B cell (primary cell): Measurements from ENCODE around the gene AGXT. TPM values are rescaled to one million over a fixed set of nuclear protein-coding genes. Genes with fewer than 3 reads are reported as not detected.

Source experiments
- ATAC-seq: fragments of 200-7000 bp; cut with Tn5 transposase; one replicate; pipeline ENCODE4 v1.10.0; 2021; ENCODE audit warnings: low read depth, mild to moderate bottlenecking, moderate number of reproducible peaks, moderate library complexity
- CTCF ChIA-PET: fragments of 350-600 bp; sonication (Branson Sonifier 250); formaldehyde crosslinking; loops from one replicate; lab custom pipeline; 2021; ENCODE audit warnings: antibody characterized with exemption, inconsistent platforms; lab: Charles Lee
- POLR2A ChIA-PET: fragments of 350-600 bp; sonication (Branson Sonifier 250); formaldehyde crosslinking; loops from one replicate; lab custom pipeline; 2021; ENCODE audit warnings: antibody characterized with exemption; lab: Charles Lee
- DNase-seq: peaks from one replicate; pipeline ENCODE4 v3.0.0; 2013
- H2AFZ ChIP-seq: 2 replicates; pipeline ENCODE4 v1.6.1; 2012; ENCODE audit warnings: mild to moderate bottlenecking, low read depth, low read length; ENCODE audit not compliant: insufficient read depth, poor library complexity, severe bottlenecking
- H3K27ac ChIP-seq, 2 donors: 1 replicate in 1 of 2; 2 replicates in 1 of 2; pipeline ENCODE4 v1.5.1; 2012 to 2013; ENCODE audit warnings: low read length in 2 of 2, mild to moderate bottlenecking in 2 of 2, moderate library complexity in 1 of 2
- H3K27me3 ChIP-seq, 4 experiments: fragments of 200-600 bp in 1 of 4; sonication (generic) in 1 of 4; replicated peaks in 1 of 4; 1 replicate in 2 of 4; 2 replicates in 2 of 4; pipeline versions ENCODE4 v1.6.1 to v1.7.0; 2013 to 2016; ENCODE audit warnings: low read length in 3 of 4, mild to moderate bottlenecking in 2 of 4, mixed read lengths in 1 of 4, moderate library complexity in 1 of 4; ENCODE audit not compliant: insufficient read depth in 4 of 4, control insufficient read depth in 3 of 4; ENCODE audit errors: control extremely low read depth in 1 of 4
- H3K36me3 ChIP-seq, 2 experiments: replicated peaks in 1 of 2; 1 replicate in 1 of 2; 2 replicates in 1 of 2; pipeline versions ENCODE4 v1.6.1 to v1.7.1; 2013; ENCODE audit warnings: low read length in 1 of 2; ENCODE audit not compliant: insufficient read depth in 2 of 2, control insufficient read depth in 1 of 2; ENCODE audit errors: control extremely low read depth in 1 of 2, extremely low read depth in 1 of 2
- H3K4me1 ChIP-seq, 2 donors: fragments of 200-600 bp in 1 of 2; sonication (generic) in 1 of 2; 1 replicate in 1 of 2; 2 replicates in 1 of 2; pipeline versions ENCODE4 v1.5.1 to v1.6.1; 2013 to 2017; ENCODE audit warnings: low read length in 2 of 2; ENCODE audit not compliant: control insufficient read depth in 2 of 2, insufficient read depth in 2 of 2
- H3K4me2 ChIP-seq: replicated peaks from 2 replicates; pipeline ENCODE3; 2012; ENCODE audit warnings: mild to moderate bottlenecking, low read depth, low read length; ENCODE audit not compliant: poor library complexity, severe bottlenecking
- H3K4me3 ChIP-seq, 5 experiments: fragments of 200-600 bp in 1 of 5; sonication (generic) in 1 of 5; 1 replicate in 3 of 5; 2 replicates in 2 of 5; pipeline versions ENCODE4 v1.5.1 to v1.7.0; 2011 to 2016; ENCODE audit warnings: low read length in 4 of 5, mild to moderate bottlenecking in 4 of 5, low read depth in 2 of 5, control low read depth in 1 of 5, moderate library complexity in 1 of 5; ENCODE audit not compliant: insufficient read depth in 1 of 5; ENCODE audit errors: control extremely low read depth in 1 of 5, extremely low read depth in 1 of 5
- H3K79me2 ChIP-seq: fragments of 200-600 bp; sonication (generic); one replicate; pipeline ENCODE4 v1.6.0; 2016; ENCODE audit warnings: low read length; ENCODE audit not compliant: control insufficient read depth, insufficient read depth
- H3K9ac ChIP-seq: fragments of 200-600 bp; sonication (generic); 2 replicates; pipeline ENCODE4 v1.6.1; 2017; ENCODE audit warnings: mild to moderate bottlenecking, low read length, moderate library complexity
- H3K9me3 ChIP-seq, 3 donors: one replicate each; pipeline versions ENCODE4 v1.6.1 to v1.7.1; 2013; ENCODE audit warnings: low read length in 2 of 3; ENCODE audit not compliant: control insufficient read depth in 2 of 3, insufficient read depth in 1 of 3; ENCODE audit errors: control extremely low read depth in 1 of 3
- H4K20me1 ChIP-seq: 2 replicates; pipeline ENCODE4 v1.6.0; 2012; ENCODE audit warnings: mild to moderate bottlenecking, low read length; ENCODE audit not compliant: insufficient read depth, control insufficient read depth, poor library complexity, severe bottlenecking
- H3K27ac Mint-ChIP-seq: one replicate; pipeline ENCODE4 v1.8.0; 2021; ENCODE audit warnings: mixed read lengths
- H3K27me3 Mint-ChIP-seq: one replicate; pipeline ENCODE4 v1.8.0; 2021; ENCODE audit warnings: mixed read lengths
- H3K4me1 Mint-ChIP-seq: one replicate; pipeline ENCODE4 v1.8.0; 2021; ENCODE audit warnings: mixed read lengths
- H3K4me3 Mint-ChIP-seq: one replicate; pipeline ENCODE4 v1.8.0; 2021; ENCODE audit warnings: mixed read lengths
- H3K9me3 Mint-ChIP-seq: one replicate; pipeline ENCODE4 v1.8.0; 2022; ENCODE audit warnings: mixed read lengths; ENCODE audit not compliant: insufficient read depth
- EZH2 ChIP-seq: IDR thresholded peaks from 2 replicates; pipeline ENCODE4 v1.6.1; 2012; ENCODE audit warnings: borderline replicate concordance, low read depth, mild to moderate bottlenecking, moderate library complexity, low read length; ENCODE audit not compliant: insufficient read depth, poor library complexity, severe bottlenecking
- WGBS: methylation state at CpG from one replicate; pipeline ENCODE4 v1.1.5; 2013; ENCODE audit warnings: missing lambda C conversion rate; ENCODE audit not compliant: insufficient coverage; 5-methylcytosine and 5-hydroxymethylcytosine counted together
- intact Hi-C: fragments of 100-400 bp; cut with micrococcal nuclease; formaldehyde crosslinking; loops from one replicate; pipeline ENCODE4 v1.10.0; 2022
- polyA plus RNA-seq: library from polyadenylated mRNA; depleted of rRNA; stranded (reverse); fragments of >200 nt; gene quantifications from 2 replicates; pipeline ENCODE4 v1.2.3, GENCODE V29; 2012
- total RNA-seq, 2 donors: library from RNA; stranded (reverse); fragments of 120-200 nt in 1 of 2; gene quantifications; 1 replicate in 1 of 2; 2 replicates in 1 of 2; pipeline versions ENCODE4 v1.2.3 to v1.2.4, GENCODE V29; 2013 to 2022
- TF ChIP-seq, protein P1 (sequence below): fragments of 200-600 bp; IDR thresholded peaks from one replicate; pipeline ENCODE4 v1.8.0; 2022; ENCODE audit warnings: antibody characterized with exemption, mild to moderate bottlenecking

The AGXT gene
- total and polyA plus RNA-seq, 2 donors (not counting 1 experiment from before 2014, with no cell fraction given): not detected

DNA sequence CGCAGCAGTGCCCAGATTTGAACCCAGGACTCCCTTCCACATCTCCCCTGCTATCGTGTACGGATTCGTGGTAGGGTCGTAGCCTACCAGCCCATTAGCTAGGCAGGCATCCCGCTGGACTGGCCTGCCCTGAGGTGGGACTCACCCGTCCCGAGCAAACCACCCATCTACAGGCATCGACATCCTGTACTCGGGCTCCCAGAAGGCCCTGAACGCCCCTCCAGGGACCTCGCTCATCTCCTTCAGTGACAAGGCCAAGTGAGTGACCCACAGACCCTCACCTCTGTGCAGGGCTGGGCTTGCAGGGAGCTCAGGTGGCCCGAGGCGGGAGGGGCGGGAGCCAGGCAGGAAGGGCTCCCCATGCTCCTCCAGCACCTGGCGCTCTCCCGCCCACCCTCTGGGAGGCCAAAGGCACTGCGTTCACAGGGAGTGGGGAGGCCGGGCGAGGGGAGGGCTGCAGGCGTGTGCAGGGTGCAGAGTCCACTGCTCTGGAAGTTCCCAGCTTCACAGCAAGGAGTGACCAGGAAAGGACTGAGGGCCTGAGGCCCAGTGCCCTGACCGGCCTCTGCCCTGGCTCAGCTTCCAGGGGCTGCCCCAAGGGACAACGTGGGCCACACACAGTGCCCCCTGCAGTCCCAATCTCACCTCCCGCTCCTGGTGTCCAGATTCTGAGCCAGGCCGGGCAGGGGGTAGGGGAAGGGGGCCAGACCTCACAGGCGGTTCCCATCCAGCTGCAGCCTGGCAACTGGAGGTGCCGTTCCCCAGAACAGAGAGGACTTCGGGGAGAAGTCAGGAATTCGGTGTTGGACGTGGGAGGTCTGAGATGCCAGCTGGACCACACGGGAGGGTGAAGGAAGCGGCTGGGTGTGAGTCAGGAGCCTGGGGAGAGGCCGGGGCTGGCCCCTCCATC is 5.4 kb downstream of the AGXT start:
- Histone ChIP-seq H4K20me1 (no peaks in the 10 kb centered on the region), H2AFZ (no peak overlapping the region), H3K27ac (no peak overlapping the region), H3K4me2 (no peak overlapping the region), H3K9ac (no peak overlapping the region), H3K27me3 (no peaks in the 10 kb centered on the region), H3K36me3 (no peaks in the 10 kb centered on the region), H3K4me1 (no peaks in the 10 kb centered on the region), H3K79me2 (no peaks in the 10 kb centered on the region), H3K9me3 (no peaks in the 10 kb centered on the region), H3K4me3 (no peak overlapping the region)
- ChIA-PET CTCF (no interaction called here), POLR2A (no interaction called here)
- DNase-seq (no peak), ATAC-seq (no peak)
- Mint-ChIP-seq H3K9me3 (no peaks in the 10 kb centered on the region), H3K4me1 (no peaks in the 10 kb centered on the region), H3K27me3 (no peaks in the 10 kb centered on the region), H3K27ac (no peak overlapping the region), H3K4me3 (no peak overlapping the region)
- TF ChIP-seq, protein P1, sequence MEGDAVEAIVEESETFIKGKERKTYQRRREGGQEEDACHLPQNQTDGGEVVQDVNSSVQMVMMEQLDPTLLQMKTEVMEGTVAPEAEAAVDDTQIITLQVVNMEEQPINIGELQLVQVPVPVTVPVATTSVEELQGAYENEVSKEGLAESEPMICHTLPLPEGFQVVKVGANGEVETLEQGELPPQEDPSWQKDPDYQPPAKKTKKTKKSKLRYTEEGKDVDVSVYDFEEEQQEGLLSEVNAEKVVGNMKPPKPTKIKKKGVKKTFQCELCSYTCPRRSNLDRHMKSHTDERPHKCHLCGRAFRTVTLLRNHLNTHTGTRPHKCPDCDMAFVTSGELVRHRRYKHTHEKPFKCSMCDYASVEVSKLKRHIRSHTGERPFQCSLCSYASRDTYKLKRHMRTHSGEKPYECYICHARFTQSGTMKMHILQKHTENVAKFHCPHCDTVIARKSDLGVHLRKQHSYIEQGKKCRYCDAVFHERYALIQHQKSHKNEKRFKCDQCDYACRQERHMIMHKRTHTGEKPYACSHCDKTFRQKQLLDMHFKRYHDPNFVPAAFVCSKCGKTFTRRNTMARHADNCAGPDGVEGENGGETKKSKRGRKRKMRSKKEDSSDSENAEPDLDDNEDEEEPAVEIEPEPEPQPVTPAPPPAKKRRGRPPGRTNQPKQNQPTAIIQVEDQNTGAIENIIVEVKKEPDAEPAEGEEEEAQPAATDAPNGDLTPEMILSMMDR: no peak
- TF ChIP-seq EZH2: no peak
- WGBS: 86% methylated on average over 32 of the region's 33 CpGs
- intact Hi-C loops: no loop called here

DNA sequence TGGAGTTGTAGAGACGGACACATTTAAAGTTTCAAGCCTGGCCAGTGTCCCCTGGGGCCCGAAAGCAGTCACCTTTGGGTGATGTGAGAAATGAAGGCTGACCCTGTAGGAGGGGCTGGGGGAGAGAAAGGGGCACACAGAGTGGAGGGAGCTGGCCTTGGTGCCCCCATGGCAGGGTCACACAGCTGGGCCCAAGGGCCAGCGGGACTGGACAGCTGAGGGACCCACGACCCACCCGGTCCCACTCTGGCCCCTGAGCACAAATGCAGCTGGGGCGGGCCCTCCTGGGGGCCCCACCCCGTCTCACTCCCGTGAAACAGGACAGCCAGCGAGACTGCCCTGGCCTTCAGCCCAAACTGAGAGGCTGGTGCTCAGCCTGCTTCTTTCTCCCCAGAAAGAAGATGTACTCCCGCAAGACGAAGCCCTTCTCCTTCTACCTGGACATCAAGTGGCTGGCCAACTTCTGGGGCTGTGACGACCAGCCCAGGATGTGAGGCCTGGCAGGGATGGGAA is 6.1 kb downstream of the AGXT start:
- H3K4me3 ChIP-seq: no peak overlapping the region
- H3K27me3 ChIP-seq: no peaks in the 10 kb centered on the region
- H3K4me1 ChIP-seq: no peaks in the 10 kb centered on the region
- intact Hi-C loops: no loop called here
- Mint-ChIP-seq H3K27ac (no peak overlapping the region), H3K9me3 (no peaks in the 10 kb centered on the region), H3K27me3 (no peaks in the 10 kb centered on the region), H3K4me3 (no peak overlapping the region), H3K4me1 (no peaks in the 10 kb centered on the region)
- no peak overlapping the region for H3K9ac ChIP-seq
- ChIA-PET POLR2A (no interaction called here), CTCF (no interaction called here)
- H3K36me3 ChIP-seq: no peaks in the 10 kb centered on the region
- no peaks in the 10 kb centered on the region for H4K20me1 ChIP-seq
- H2AFZ ChIP-seq: no peak overlapping the region
- 94% methylated on average over 9 of the region's 12 CpGs for WGBS
- no peak overlapping the region for H3K4me2 ChIP-seq
- H3K79me2 ChIP-seq: no peaks in the 10 kb centered on the region
- no peak for ATAC-seq
- no peaks in the 10 kb centered on the region for H3K9me3 ChIP-seq
- DNase-seq: no peak
- H3K27ac ChIP-seq: no peak overlapping the region
- TF ChIP-seq EZH2: no peak
- TF ChIP-seq, protein P1: no peak
